Measurements from ENCODE around the gene DNAI1. TPM values are rescaled to one million over a fixed set of nuclear protein-coding genes. Genes with fewer than 3 reads are reported as not detected.

The DNAI1 gene
- total and polyA plus RNA-seq, 2 of the 4 experiments (the other 2 are of a cell fraction), result not detected

- in situ Hi-C loops (cut with MboI; ENCODE audit: low sequenced_read_pairs), result no loop called here
- peaks cover 25% of the 10 kb centered on the region for H3K9me1 ChIP-seq (ENCODE audit: insufficient read depth, low read length)
- no peak overlapping the region for H2AK5ac ChIP-seq (ENCODE audit: low read depth, low read length)
- no peak overlapping the region for H3K4ac ChIP-seq (ENCODE audit: low read depth, low read length)
- CTCF ChIA-PET, result interaction anchor here (0.6 kb wide), 1 partner anchor 1392 kb away, joined by 3 read pairs; no protein-coding TSS in a partner anchor
- peaks cover 8% of the 10 kb centered on the region for H3K4me1 ChIP-seq (ENCODE audit: control insufficient read depth, insufficient read depth, low read length)
- H2BK20ac ChIP-seq (ENCODE audit: low read depth, low read length), result no peak overlapping the region
- no peak overlapping the region for H2BK120ac ChIP-seq (ENCODE audit: low read depth, low read length)
- BruUV-seq (replicated peaks), result no TSS peak
- dilution Hi-C loops (cut with HindIII; ENCODE audit: low sequenced_read_pairs, unreplicated experiment), result no loop called here
- H3K9me3 ChIP-seq (ENCODE audit: control insufficient read depth, insufficient read depth, low read length), result no peaks in the 10 kb centered on the region
- no peak overlapping the region for H3K4me3 ChIP-seq (ENCODE audit: insufficient read depth, low read depth, low read length)
- no peak overlapping the region for H2BK15ac ChIP-seq (ENCODE audit: low read depth, low read length)
- WGBS, 2 experiments (ENCODE audit: extremely low coverage in 2 of 2, insufficient read length in 1 of 2), result 92% methylated on average over 3 of the region's 10 CpGs; no CpG with 5 or more reads in 1 of the 2 experiments
- ATAC-seq (ENCODE audit: low read depth), result no peak
- H4K5ac ChIP-seq (ENCODE audit: low read depth, low read length), result no peak overlapping the region
- no peak overlapping the region for H3K27ac ChIP-seq (ENCODE audit: insufficient read depth, low read length)
- intact Hi-C loops (cut with micrococcal nuclease), result no loop called here
- H4K91ac ChIP-seq (ENCODE audit: insufficient read depth, low read depth, low read length), result no peak overlapping the region
- TF ChIP-seq RCOR1 (IDR thresholded peaks at IDR 0.05; ENCODE audit: insufficient replicate concordance, low read length) (no peak), SMC3 (IDR thresholded peaks at IDR 0.05; ENCODE audit: low read depth, low read length) (no peak), CHD1 (IDR thresholded peaks at IDR 0.05; ENCODE audit: low read depth, low read length) (no peak), MXI1 (IDR thresholded peaks at IDR 0.05; ENCODE audit: borderline replicate concordance, low read depth, low read length) (no peak), RFX5 (IDR thresholded peaks at IDR 0.05; ENCODE audit: low read depth, low read length) (no peak), MAFK (IDR thresholded peaks at IDR 0.05; ENCODE audit: low read depth, low read length) (no peak), USF2 (IDR thresholded peaks at IDR 0.05; ENCODE audit: low read depth, low read length) (no peak), FOS (IDR thresholded peaks at IDR 0.05; ENCODE audit: low read depth, low read length) (no peak), POLR2A (IDR thresholded peaks at IDR 0.05; ENCODE audit: low read depth, low read length) (no peak), CEBPB (IDR thresholded peaks at IDR 0.05; ENCODE audit: low read depth, low read length) (no peak), CTCF (conservative IDR thresholded peaks at IDR 0.05; ENCODE audit: low read depth, low read length) (no peak), RAD21 (IDR thresholded peaks at IDR 0.05; ENCODE audit: low read length) (no peak), MAZ (IDR thresholded peaks at IDR 0.05; ENCODE audit: borderline replicate concordance, low read depth, low read length) (no peak), NFE2L2 (IDR thresholded peaks at IDR 0.05; ENCODE audit: low read depth, low read length) (no peak), BHLHE40 (IDR thresholded peaks at IDR 0.05; ENCODE audit: low read depth, low read length) (no peak)
- TF ChIP-seq, protein P1, sequence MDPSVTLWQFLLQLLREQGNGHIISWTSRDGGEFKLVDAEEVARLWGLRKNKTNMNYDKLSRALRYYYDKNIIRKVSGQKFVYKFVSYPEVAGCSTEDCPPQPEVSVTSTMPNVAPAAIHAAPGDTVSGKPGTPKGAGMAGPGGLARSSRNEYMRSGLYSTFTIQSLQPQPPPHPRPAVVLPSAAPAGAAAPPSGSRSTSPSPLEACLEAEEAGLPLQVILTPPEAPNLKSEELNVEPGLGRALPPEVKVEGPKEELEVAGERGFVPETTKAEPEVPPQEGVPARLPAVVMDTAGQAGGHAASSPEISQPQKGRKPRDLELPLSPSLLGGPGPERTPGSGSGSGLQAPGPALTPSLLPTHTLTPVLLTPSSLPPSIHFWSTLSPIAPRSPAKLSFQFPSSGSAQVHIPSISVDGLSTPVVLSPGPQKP (IDR thresholded peaks at IDR 0.05; ENCODE audit: borderline replicate concordance, low read depth, low read length), result no peak
- peaks cover 89% of the 10 kb centered on the region for H4K20me1 ChIP-seq (ENCODE audit: insufficient read depth, low read length)
- H3K23ac ChIP-seq (ENCODE audit: low read depth, low read length), result no peak overlapping the region
- H3K9ac ChIP-seq (ENCODE audit: low read depth, low read length), result no peak overlapping the region
- H3K18ac ChIP-seq (ENCODE audit: low read depth, low read length), result no peak overlapping the region
- no peak overlapping the region for H2AK9ac ChIP-seq (replicated peaks; ENCODE audit: low read depth, low read length, poor library complexity)
- no peak overlapping the region for H4K8ac ChIP-seq (ENCODE audit: low read depth in 2 of 2, low read length in 2 of 2)
- H2BK5ac ChIP-seq (ENCODE audit: low read depth, low read length, poor library complexity, severe bottlenecking), result no peak overlapping the region
- no peak for DNase-seq
- H3K27me3 ChIP-seq (ENCODE audit: control insufficient read depth, insufficient read depth, low read length), result no peaks in the 10 kb centered on the region
- no peak overlapping the region for H3K4me2 ChIP-seq (ENCODE audit: low read depth, low read length)
- no peak overlapping the region for H3K56ac ChIP-seq (ENCODE audit: extremely low read depth, insufficient read depth, low read length)
- no peak overlapping the region for H3K14ac ChIP-seq (replicated peaks; ENCODE audit: low read depth, low read length)
- peaks cover 55 to 82% of the 10 kb centered on the region in 2 experiments for H3K79me1 ChIP-seq (ENCODE audit: low read depth in 1 of 2, low read length in 2 of 2)
- no peak overlapping the region for H2AFZ ChIP-seq (replicated peaks; ENCODE audit: low read length, poor library complexity)
- POLR2A ChIA-PET (ENCODE audit: unreplicated experiment), result no interaction called here
- no peaks in the 10 kb centered on the region for H3K36me3 ChIP-seq (ENCODE audit: control insufficient read depth, insufficient read depth, low read length)
These were observed 8.0 kb upstream of the DNAI1 start for GRCh38 chr9:34450644-34451043.

Data from IMR-90 (cell line).